ENCODE results near the gene DLX2.

DNA sequence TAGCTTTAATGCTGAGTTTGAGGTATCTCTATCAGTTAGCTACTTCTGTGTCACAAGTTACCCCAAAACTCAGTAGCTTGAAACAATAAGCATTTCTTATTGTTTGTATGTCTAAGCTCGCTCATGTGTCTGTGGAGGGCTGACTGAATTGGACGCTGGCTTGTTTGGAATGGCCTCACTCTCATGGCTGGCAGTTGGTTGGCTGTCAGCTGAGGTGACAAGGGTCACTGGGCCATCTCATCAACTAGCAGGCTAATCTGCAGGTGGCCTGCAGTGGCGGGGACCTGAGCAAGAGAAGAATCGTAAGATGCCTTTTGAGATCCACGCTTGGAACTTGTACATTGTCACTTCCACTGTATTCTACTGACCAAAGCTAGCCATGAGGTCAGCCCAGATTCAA, 13.4 kb upstream of the DLX2 start:
- no peak for TF ChIP-seq POLR2A (IDR thresholded peaks at IDR 0.05)
- TF ChIP-seq, protein P1, sequence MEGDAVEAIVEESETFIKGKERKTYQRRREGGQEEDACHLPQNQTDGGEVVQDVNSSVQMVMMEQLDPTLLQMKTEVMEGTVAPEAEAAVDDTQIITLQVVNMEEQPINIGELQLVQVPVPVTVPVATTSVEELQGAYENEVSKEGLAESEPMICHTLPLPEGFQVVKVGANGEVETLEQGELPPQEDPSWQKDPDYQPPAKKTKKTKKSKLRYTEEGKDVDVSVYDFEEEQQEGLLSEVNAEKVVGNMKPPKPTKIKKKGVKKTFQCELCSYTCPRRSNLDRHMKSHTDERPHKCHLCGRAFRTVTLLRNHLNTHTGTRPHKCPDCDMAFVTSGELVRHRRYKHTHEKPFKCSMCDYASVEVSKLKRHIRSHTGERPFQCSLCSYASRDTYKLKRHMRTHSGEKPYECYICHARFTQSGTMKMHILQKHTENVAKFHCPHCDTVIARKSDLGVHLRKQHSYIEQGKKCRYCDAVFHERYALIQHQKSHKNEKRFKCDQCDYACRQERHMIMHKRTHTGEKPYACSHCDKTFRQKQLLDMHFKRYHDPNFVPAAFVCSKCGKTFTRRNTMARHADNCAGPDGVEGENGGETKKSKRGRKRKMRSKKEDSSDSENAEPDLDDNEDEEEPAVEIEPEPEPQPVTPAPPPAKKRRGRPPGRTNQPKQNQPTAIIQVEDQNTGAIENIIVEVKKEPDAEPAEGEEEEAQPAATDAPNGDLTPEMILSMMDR (IDR thresholded peaks at IDR 0.05) = no peak

All from Peyer's patch (tissue), 4 donors.